Adrenal gland (tissue), 12 donors: ENCODE results near the gene SCYL3. TPM values are rescaled to one million over a fixed set of nuclear protein-coding genes. Genes with fewer than 3 reads are reported as not detected.

Source experiments
- DNase-seq, 7 donors: peaks; one replicate each; pipeline ENCODE4 v3.0.0-alpha.2; 2019 to 2020
- H3K27ac ChIP-seq, 5 donors: fragments of 200-600 bp; sonication (generic) in 4 of 5; 1 replicate in 3 of 5; 2 replicates in 2 of 5; pipeline versions ENCODE4 v1.5.1 to v1.8.0; 2016 to 2020; ENCODE audit warnings: mild to moderate bottlenecking in 1 of 5
- H3K27me3 ChIP-seq: fragments of 200-600 bp; 2 replicates; pipeline ENCODE4 v1.8.0; 2021
- H3K36me3 ChIP-seq, 2 donors: fragments of 200-600 bp; replicated peaks in 1 of 2; 1 replicate in 1 of 2; 2 replicates in 1 of 2; pipeline versions ENCODE4 v1.5.1 to v1.8.0; 2018 to 2022
- H3K4me1 ChIP-seq, 2 donors: fragments of 200-600 bp; replicated peaks in 1 of 2; 1 replicate in 1 of 2; 2 replicates in 1 of 2; pipeline versions ENCODE4 v1.5.1 to v1.8.0; 2018 to 2021
- H3K4me3 ChIP-seq, 4 donors: fragments of 200-600 bp; sonication (generic) in 3 of 4; one replicate each; pipeline ENCODE4 v1.5.1; 2016 to 2018
- H3K9me3 ChIP-seq, 3 donors: fragments of 200-600 bp; sonication (generic) in 1 of 3; replicated peaks in 1 of 3; 1 replicate in 2 of 3; 2 replicates in 1 of 3; pipeline versions ENCODE4 v1.5.1 to v1.8.0; 2016 to 2021
- POLR2A ChIP-seq, 2 donors: fragments of 450-650 bp; IDR thresholded peaks; one replicate each; pipeline ENCODE4 v1.6.1; 2017; ENCODE audit warnings: antibody characterized with exemption in 2 of 2, mild to moderate bottlenecking in 2 of 2, moderate library complexity in 1 of 2
- WGBS, 4 donors: extraction: QIAGEN DNeasy Blood & Tissue Kit in 2 of 4; methylation state at CpG; one replicate each; pipeline versions ENCODE4 v1.1.5 to v1.1.7; 2013 to 2017; 5-methylcytosine and 5-hydroxymethylcytosine counted together
- intact Hi-C, 2 donors: fragments of 100-400 bp; cut with DNase I; formaldehyde crosslinking; loops; one replicate each; pipeline versions ENCODE4 v1.14.1 to v1.15.0; 2022 to 2023
- polyA plus RNA-seq, 3 donors: library from polyadenylated mRNA; stranded (reverse); fragments of 200-250 nt in 2 of 3; fragments of 350-450 nt in 1 of 3; fragmentation: Illumina TruSeq in 1 of 3; extraction: RNeasy Lipid Tissue Mini Kit (QIAGEN cat#74804) in 1 of 3; gene quantifications; one replicate each; pipeline ENCODE4 v1.2.3, GENCODE V29; 2013 to 2014
- total RNA-seq, 9 donors: library from RNA; depleted of rRNA in 4 of 9; stranded (reverse); fragments of >200 nt in 4 of 9; fragments of 120-200 nt in 1 of 9; fragmentation: NEBNext Ultra II Directional in 1 of 9; extraction: Animal tissue kit (Norgen Biotek cat#: 25700) in 1 of 9; gene quantifications; one replicate each; pipeline versions ENCODE4 v1.1.0 to v1.2.4, GENCODE V29; 2013 to 2023
- TF ChIP-seq, protein P1 (sequence below), 6 experiments: fragments of 450-650 bp in 4 of 6; fragments of 200-600 bp in 2 of 6; sonication (generic) in 1 of 6; IDR thresholded peaks; 1 replicate in 5 of 6; 2 replicates in 1 of 6; pipeline versions ENCODE4 v1.5.1 to v1.8.0; 2016 to 2021; ENCODE audit warnings: antibody characterized with exemption in 6 of 6, mild to moderate bottlenecking in 2 of 6, moderate library complexity in 1 of 6
- donor health status: healthy with polysubstance abuse.
- donor health status: Bipolar disorder and iron deficiency.
- donor health status: DM: yes; HTN: yes; CAD: no.
- donor health status: DM: no; HTN: no; CAD: no.
- donor health status: DM: no; HTN: no; CAD: no.
- donor health status: DM: yes; HTN: yes; CAD: no.

SCYL3 gene
- total and polyA plus RNA-seq, 12 donors = 3.4 to 15.0 (median 10.1) TPM

DNA sequence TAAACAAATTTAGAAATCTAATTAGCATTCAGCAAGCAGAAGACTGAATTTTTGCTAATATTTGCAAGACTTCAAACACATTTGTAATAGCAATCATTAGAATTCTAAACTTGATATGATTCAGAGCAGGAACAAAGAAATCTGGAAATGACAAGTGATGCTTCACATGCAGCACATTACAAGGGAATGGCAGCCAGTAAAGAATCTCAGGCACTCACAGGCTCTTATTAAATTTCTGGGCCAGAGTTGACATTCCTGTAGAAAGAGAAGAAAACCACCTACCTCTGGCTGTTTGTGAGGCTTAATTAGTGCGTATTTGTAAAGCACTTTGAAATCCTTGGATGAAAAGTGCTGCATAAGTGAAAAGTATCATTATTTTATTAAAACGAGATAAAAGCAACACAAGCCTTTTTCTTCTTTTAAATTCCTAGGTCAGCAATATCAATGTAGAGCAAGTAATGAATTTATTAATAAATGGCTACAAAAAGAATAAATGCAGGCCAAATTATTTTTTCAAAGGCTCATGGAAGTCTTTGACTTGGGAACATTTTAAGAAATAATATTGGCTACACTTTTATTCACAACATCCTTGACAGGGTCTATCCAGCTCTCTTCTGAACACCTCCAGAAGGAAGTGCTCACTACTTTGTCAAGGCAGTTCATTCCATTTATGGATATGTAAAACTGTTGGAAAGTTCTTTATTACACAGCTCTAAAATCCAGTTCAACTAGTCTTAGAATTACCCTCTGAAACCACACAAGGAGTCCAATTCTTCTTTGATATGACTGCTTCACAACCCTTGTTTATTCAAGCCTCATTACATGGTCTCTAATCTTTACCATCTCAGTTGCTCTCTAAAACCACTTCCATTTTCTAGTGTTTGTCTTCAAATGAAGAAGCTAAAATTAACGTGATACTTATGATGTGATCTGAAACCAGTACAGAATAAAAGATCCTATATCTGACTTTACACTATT lies 32.1 kb upstream of the SCYL3 start:
- H3K36me3 ChIP-seq = no peaks in the 10 kb centered on the region
- intact Hi-C loops = no loop called here
- no peaks in the 10 kb centered on the region for H3K4me1 ChIP-seq
- H3K4me3 ChIP-seq = no peak overlapping the region
- TF ChIP-seq POLR2A (IDR thresholded peaks at IDR 0.05) = no peak
- TF ChIP-seq, protein P1, sequence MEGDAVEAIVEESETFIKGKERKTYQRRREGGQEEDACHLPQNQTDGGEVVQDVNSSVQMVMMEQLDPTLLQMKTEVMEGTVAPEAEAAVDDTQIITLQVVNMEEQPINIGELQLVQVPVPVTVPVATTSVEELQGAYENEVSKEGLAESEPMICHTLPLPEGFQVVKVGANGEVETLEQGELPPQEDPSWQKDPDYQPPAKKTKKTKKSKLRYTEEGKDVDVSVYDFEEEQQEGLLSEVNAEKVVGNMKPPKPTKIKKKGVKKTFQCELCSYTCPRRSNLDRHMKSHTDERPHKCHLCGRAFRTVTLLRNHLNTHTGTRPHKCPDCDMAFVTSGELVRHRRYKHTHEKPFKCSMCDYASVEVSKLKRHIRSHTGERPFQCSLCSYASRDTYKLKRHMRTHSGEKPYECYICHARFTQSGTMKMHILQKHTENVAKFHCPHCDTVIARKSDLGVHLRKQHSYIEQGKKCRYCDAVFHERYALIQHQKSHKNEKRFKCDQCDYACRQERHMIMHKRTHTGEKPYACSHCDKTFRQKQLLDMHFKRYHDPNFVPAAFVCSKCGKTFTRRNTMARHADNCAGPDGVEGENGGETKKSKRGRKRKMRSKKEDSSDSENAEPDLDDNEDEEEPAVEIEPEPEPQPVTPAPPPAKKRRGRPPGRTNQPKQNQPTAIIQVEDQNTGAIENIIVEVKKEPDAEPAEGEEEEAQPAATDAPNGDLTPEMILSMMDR (IDR thresholded peaks at IDR 0.05) = no peak
- no peaks in the 10 kb centered on the region for H3K9me3 ChIP-seq
- H3K27ac ChIP-seq = no peak overlapping the region
- DNase-seq = no peak
- no peaks in the 10 kb centered on the region for H3K27me3 ChIP-seq
- WGBS, 4 donors = 78 to 83% (median 81%) methylated on average over 3 of the region's 3 CpGs

DNA sequence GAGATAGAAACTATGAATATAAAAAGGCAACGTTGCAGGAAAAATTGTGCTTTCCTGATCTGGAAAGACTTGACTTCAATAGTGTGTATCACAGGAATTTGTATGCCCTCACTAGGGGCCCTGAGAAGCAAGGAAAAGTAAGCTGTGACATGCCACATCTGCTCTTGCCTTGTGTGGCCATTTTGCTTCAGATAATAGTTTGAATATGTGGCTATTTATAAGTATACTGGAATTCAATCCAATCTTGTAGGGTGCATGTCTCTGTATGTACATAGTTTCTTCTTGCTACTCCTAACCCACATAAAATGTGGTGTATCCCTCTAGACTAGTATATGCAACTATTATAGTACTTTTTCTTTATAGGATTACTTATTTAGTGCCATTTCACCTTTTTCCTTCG lies 31.1 kb upstream of the SCYL3 start:
- Histone ChIP-seq H3K9me3 (no peaks in the 10 kb centered on the region), H3K4me3 (no peak overlapping the region), H3K36me3 (no peaks in the 10 kb centered on the region), H3K4me1 (no peaks in the 10 kb centered on the region), H3K27me3 (no peaks in the 10 kb centered on the region), H3K27ac (no peak overlapping the region)
- TF ChIP-seq POLR2A (IDR thresholded peaks at IDR 0.05) = no peak
- TF ChIP-seq, protein P1 (IDR thresholded peaks at IDR 0.05) = no peak
- WGBS, 4 donors = 61 to 78% (median 72%) methylated on average over 2 of the region's 2 CpGs
- no peak for DNase-seq
- intact Hi-C loops = no loop called here

DNA sequence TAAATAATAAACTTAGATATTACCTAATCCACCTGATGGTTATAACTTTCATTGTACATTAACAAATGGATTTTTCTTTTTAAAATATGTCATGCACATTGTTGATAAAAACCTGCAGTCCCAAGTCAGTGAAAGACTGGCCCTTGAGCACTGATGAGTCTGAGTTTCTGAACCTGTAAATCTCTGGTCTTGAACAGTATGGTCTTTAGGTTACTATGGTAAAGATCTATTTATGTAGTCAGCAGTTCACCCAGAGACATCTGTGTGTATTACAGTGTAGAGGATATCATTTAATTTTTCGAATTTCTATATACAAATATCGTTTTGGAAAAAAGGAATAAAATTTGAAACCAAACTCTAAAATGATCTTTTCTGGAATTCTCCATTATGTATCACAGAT lies 30.4 kb upstream of the SCYL3 start:
- TF ChIP-seq, protein P1 (IDR thresholded peaks at IDR 0.05) = no peak
- TF ChIP-seq POLR2A (IDR thresholded peaks at IDR 0.05) = no peak
- intact Hi-C loops = no loop called here
- Histone ChIP-seq H3K9me3 (no peaks in the 10 kb centered on the region), H3K27ac (no peak overlapping the region), H3K4me1 (no peaks in the 10 kb centered on the region), H3K4me3 (no peak overlapping the region), H3K36me3 (no peaks in the 10 kb centered on the region), H3K27me3 (no peaks in the 10 kb centered on the region)
- 91 to 94% (median 91%) methylated on average over 2 of the region's 2 CpGs for WGBS, 4 donors
- DNase-seq = no peak

DNA sequence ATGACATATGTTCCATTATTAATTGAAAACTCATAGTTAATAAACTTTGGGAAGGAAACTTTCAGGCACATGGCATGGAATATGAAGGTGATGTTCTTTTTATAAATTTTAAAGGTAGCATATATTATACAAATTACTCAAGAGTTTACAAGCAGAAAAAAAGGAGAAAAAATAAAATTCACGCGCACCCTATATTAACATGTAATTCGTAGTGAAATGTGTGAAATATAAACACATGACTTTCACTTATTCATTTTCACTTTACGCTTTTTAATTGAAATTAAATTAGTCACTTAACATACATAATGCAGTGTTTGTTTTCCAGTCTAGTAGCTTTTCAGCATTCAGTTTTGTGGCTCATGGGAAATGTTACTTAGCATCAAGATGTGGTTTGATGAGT lies 27.4 kb upstream of the SCYL3 start:
- Histone ChIP-seq H3K4me3 (no peak overlapping the region), H3K9me3 (no peaks in the 10 kb centered on the region), H3K4me1 (no peaks in the 10 kb centered on the region), H3K27me3 (no peaks in the 10 kb centered on the region), H3K27ac (no peak overlapping the region), H3K36me3 (no peaks in the 10 kb centered on the region)
- TF ChIP-seq, protein P1 (IDR thresholded peaks at IDR 0.05) = no peak
- no peak for TF ChIP-seq POLR2A (IDR thresholded peaks at IDR 0.05)
- intact Hi-C loops = no loop called here
- WGBS, 4 donors = 93 to 99% (median 97%) methylated on average over 4 of the region's 4 CpGs
- no peak for DNase-seq
